Lower lobe of right lung (tissue), 2 donors: ENCODE results near the gene PTPN4. TPM values are rescaled to one million over a fixed set of nuclear protein-coding genes. Genes with fewer than 3 reads are reported as not detected.
"Not testable (repeated sequence)": the region's sequence is repeated elsewhere in the genome, so short reads cannot be mapped to it uniquely, and the experiment has no call there.

ENCODE experiments used
- ATAC-seq, 2 donors: fragments of 200-7000 bp; cut with Tn5 transposase; one replicate each; pipeline ENCODE4 v1.9.1; 2020 to 2022; ENCODE audit warnings: mild to moderate bottlenecking in 2 of 2, moderate library complexity in 2 of 2
- DNase-seq: peaks from one replicate; pipeline ENCODE4 v3.0.0-alpha.2; 2020
- H3K27ac ChIP-seq: fragments of 200-600 bp; one replicate; pipeline ENCODE4 v1.8.0; 2022
- H3K27me3 ChIP-seq: fragments of 200-600 bp; one replicate; pipeline ENCODE4 v1.8.0; 2022; ENCODE audit warnings: low read depth
- H3K36me3 ChIP-seq: fragments of 200-600 bp; one replicate; pipeline ENCODE4 v1.8.0; 2022; ENCODE audit warnings: mild to moderate bottlenecking
- H3K4me1 ChIP-seq: fragments of 200-600 bp; one replicate; pipeline ENCODE4 v1.8.0; 2022
- H3K4me3 ChIP-seq: fragments of 200-600 bp; one replicate; pipeline ENCODE4 v1.8.0; 2022; ENCODE audit warnings: mild to moderate bottlenecking
- H3K9me3 ChIP-seq: fragments of 200-600 bp; one replicate; pipeline ENCODE4 v1.8.0; 2022
- intact Hi-C: fragments of 100-400 bp; cut with DNase I; formaldehyde crosslinking; loops from one replicate; pipeline ENCODE4 v1.11.0; 2022
- total RNA-seq: library from RNA; stranded (reverse); fragmentation: NEBNext Ultra II Directional; extraction: Animal tissue kit (Norgen Biotek cat#: 25700); gene quantifications from one replicate; pipeline ENCODE4 v1.2.1, GENCODE V29; 2021
- TF ChIP-seq, protein P1 (sequence below): fragments of 200-600 bp; IDR thresholded peaks from one replicate; pipeline ENCODE4 v1.8.0; 2022; ENCODE audit warnings: antibody characterized with exemption, mild to moderate bottlenecking
- donor health status: DM: no; HTN: yes; CAD: no; lungs with severe emphysema.

PTPN4 gene
- total RNA-seq, 1 donor from 2014 or later, result 44.5 TPM

GRCh38 chr2:119996148-119996547, 236.4 kb downstream of the PTPN4 start:
- TF ChIP-seq, protein P1, sequence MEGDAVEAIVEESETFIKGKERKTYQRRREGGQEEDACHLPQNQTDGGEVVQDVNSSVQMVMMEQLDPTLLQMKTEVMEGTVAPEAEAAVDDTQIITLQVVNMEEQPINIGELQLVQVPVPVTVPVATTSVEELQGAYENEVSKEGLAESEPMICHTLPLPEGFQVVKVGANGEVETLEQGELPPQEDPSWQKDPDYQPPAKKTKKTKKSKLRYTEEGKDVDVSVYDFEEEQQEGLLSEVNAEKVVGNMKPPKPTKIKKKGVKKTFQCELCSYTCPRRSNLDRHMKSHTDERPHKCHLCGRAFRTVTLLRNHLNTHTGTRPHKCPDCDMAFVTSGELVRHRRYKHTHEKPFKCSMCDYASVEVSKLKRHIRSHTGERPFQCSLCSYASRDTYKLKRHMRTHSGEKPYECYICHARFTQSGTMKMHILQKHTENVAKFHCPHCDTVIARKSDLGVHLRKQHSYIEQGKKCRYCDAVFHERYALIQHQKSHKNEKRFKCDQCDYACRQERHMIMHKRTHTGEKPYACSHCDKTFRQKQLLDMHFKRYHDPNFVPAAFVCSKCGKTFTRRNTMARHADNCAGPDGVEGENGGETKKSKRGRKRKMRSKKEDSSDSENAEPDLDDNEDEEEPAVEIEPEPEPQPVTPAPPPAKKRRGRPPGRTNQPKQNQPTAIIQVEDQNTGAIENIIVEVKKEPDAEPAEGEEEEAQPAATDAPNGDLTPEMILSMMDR, result no peak
- no peak overlapping the region for H3K4me3 ChIP-seq
- no peak overlapping the region for H3K27ac ChIP-seq
- ATAC-seq (no peak), DNase-seq (no peak)
- no peaks in the 10 kb centered on the region for H3K27me3 ChIP-seq
- no peaks in the 10 kb centered on the region for H3K9me3 ChIP-seq
- intact Hi-C loops, result no loop called here
- H3K4me1 ChIP-seq, result no peaks in the 10 kb centered on the region
- H3K36me3 ChIP-seq, result no peaks in the 10 kb centered on the region

- H3K4me3 ChIP-seq, DNase-seq, H3K27ac ChIP-seq, H3K27me3 ChIP-seq, H3K9me3 ChIP-seq, H3K4me1 ChIP-seq, H3K36me3 ChIP-seq, intact Hi-C loops, ATAC-seq: not testable (repeated sequence)
These were observed 237.5 kb downstream of the PTPN4 start for GRCh38 chr2:119996896-119997891.

- Histone ChIP-seq H3K4me3 (no peak overlapping the region), H3K36me3 (no peaks in the 10 kb centered on the region), H3K27me3 (no peaks in the 10 kb centered on the region), H3K9me3 (no peaks in the 10 kb centered on the region), H3K27ac (no peak overlapping the region), H3K4me1 (no peaks in the 10 kb centered on the region)
- TF ChIP-seq, protein P1, result no peak
- intact Hi-C loops, result no loop called here
- no peak for DNase-seq
- no peak for ATAC-seq
These were observed 241.7 kb downstream of the PTPN4 start for GRCh38 chr2:120001471-120001870.

DNA sequence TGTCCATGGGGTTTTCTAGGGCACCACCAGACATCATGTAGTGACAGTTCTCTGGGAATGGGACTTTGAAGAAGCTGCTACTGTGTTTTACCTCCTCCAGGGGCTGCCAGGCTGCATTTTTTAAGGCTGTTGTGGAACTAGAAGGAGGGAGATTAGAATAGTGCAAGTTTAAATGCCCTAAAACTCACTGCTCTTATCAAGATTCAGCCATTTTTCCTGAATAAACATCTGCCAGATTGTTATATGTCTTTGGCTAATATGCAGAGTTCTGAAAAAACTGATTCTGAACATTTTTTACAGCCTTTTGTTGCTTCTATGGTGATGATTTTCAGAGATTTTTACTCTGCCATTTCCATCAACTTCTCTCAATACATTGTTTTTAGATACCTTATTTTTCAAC, 244.5 kb downstream of the PTPN4 start:
- Histone ChIP-seq H3K4me1 (no peaks in the 10 kb centered on the region), H3K9me3 (no peaks in the 10 kb centered on the region), H3K4me3 (no peak overlapping the region), H3K27ac (no peak overlapping the region), H3K27me3 (no peaks in the 10 kb centered on the region), H3K36me3 (no peaks in the 10 kb centered on the region)
- intact Hi-C loops, result no loop called here
- TF ChIP-seq, protein P1, result no peak
- ATAC-seq (no peak), DNase-seq (no peak)

GRCh38 chr2:120005834-120006521, 246.3 kb downstream of the PTPN4 start:
- TF ChIP-seq, protein P1, result no peak
- H3K36me3 ChIP-seq, result no peaks in the 10 kb centered on the region
- H3K4me3 ChIP-seq, result no peak overlapping the region
- no peaks in the 10 kb centered on the region for H3K9me3 ChIP-seq
- no peaks in the 10 kb centered on the region for H3K4me1 ChIP-seq
- intact Hi-C loops, result no loop called here
- DNase-seq, result no peak
- ATAC-seq, result no peak
- H3K27ac ChIP-seq, result no peak overlapping the region
- no peaks in the 10 kb centered on the region for H3K27me3 ChIP-seq

DNA sequence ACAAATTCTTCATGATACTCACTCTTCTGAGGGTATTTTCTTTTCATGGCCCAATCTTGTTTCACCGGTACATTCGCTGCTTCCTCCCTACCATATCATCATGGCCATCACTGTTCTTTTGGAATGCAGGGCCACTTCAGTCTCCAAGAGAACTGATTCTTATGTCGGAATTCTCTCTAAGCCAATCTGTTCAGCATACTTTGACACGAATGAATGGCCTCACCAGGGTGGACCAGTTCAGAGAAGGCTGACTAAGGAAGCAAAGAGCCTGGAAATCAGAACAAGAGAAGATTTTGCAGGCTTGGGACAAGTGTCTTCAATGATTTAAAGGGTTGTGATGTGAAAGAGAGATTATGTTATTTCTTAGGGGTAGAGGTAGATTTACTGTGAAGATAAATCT, 248.1 kb downstream of the PTPN4 start:
- no peak for ATAC-seq
- TF ChIP-seq, protein P1, result no peak
- Histone ChIP-seq H3K9me3 (no peaks in the 10 kb centered on the region), H3K36me3 (no peaks in the 10 kb centered on the region), H3K4me1 (peaks cover 4% of the 10 kb centered on the region), H3K27me3 (no peaks in the 10 kb centered on the region), H3K4me3 (no peak overlapping the region), H3K27ac (no peak overlapping the region)
- no peak for DNase-seq
- intact Hi-C loops, result no loop called here
